Right atrium auricular region (tissue), 2 donors: Measurements from ENCODE around the gene FGF14. TPM values are rescaled to one million over a fixed set of nuclear protein-coding genes. Genes with fewer than 3 reads are reported as not detected.

Experiments used
- DNase-seq: peaks from one replicate; pipeline ENCODE4 v3.0.0-alpha.2; 2019; ENCODE audit warnings: low spot score
- H3K27ac ChIP-seq, 2 donors: fragments of 200-600 bp; sonication (generic); 1 replicate in 1 of 2; 2 replicates in 1 of 2; pipeline ENCODE4 v1.5.1; 2016 to 2019
- H3K27me3 ChIP-seq, 2 donors: fragments of 200-600 bp; sonication (generic); one replicate each; pipeline versions ENCODE4 v1.5.1 to v1.6.0; 2017 to 2019
- H3K36me3 ChIP-seq: fragments of 200-600 bp; sonication (generic); one replicate; pipeline ENCODE4 v1.5.1; 2016
- H3K4me1 ChIP-seq, 2 donors: fragments of 200-600 bp; sonication (generic); one replicate each; pipeline versions ENCODE4 v1.5.1 to v1.6.0; 2017 to 2019
- H3K4me3 ChIP-seq, 2 donors: fragments of 200-600 bp; sonication (generic); 1 replicate in 1 of 2; 2 replicates in 1 of 2; pipeline ENCODE4 v1.5.1; 2017 to 2019; ENCODE audit warnings: mild to moderate bottlenecking in 1 of 2, moderate library complexity in 1 of 2
- H3K9me3 ChIP-seq, 2 donors: fragments of 200-600 bp; sonication (generic); one replicate each; pipeline ENCODE4 v1.5.1; 2019
- total RNA-seq, 2 donors: library from RNA; depleted of rRNA; stranded (reverse); fragments of >200 nt; gene quantifications; one replicate each; pipeline ENCODE4 v1.1.0, GENCODE V29; 2016
- TF ChIP-seq, protein P1 (sequence below), 2 donors: fragments of 200-600 bp; sonication (generic); IDR thresholded peaks; one replicate each; pipeline ENCODE4 v1.5.1; 2019; ENCODE audit warnings: antibody characterized with exemption in 2 of 2

The FGF14 gene
- total RNA-seq, 2 donors from 2014 or later, result 1.3 to 1.7 TPM

DNA sequence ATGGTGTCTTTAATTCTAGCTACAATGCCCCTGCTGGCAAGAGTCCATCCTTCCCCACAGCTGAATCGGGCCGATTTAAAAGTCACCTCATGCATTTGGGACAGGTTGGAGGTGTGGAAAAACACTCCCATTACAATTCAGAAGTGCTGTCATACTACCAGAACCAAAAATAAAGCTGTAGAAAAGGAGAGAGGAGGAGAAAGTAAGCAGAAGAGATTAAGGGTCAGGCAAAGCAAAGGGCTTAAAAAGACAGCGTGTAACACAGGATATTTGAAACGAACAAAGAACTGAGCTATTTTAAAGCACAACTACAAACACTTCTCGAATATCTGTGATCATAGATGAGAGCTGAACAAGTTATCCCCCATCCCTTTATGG, 90.4 kb downstream of the FGF14 start:
- no peak for DNase-seq
- TF ChIP-seq, protein P1, sequence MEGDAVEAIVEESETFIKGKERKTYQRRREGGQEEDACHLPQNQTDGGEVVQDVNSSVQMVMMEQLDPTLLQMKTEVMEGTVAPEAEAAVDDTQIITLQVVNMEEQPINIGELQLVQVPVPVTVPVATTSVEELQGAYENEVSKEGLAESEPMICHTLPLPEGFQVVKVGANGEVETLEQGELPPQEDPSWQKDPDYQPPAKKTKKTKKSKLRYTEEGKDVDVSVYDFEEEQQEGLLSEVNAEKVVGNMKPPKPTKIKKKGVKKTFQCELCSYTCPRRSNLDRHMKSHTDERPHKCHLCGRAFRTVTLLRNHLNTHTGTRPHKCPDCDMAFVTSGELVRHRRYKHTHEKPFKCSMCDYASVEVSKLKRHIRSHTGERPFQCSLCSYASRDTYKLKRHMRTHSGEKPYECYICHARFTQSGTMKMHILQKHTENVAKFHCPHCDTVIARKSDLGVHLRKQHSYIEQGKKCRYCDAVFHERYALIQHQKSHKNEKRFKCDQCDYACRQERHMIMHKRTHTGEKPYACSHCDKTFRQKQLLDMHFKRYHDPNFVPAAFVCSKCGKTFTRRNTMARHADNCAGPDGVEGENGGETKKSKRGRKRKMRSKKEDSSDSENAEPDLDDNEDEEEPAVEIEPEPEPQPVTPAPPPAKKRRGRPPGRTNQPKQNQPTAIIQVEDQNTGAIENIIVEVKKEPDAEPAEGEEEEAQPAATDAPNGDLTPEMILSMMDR (IDR thresholded peaks at IDR 0.05), result no peak
- H3K4me3 ChIP-seq, result peak overlapping the region in 1 of 2 donors; percentile 9

DNA sequence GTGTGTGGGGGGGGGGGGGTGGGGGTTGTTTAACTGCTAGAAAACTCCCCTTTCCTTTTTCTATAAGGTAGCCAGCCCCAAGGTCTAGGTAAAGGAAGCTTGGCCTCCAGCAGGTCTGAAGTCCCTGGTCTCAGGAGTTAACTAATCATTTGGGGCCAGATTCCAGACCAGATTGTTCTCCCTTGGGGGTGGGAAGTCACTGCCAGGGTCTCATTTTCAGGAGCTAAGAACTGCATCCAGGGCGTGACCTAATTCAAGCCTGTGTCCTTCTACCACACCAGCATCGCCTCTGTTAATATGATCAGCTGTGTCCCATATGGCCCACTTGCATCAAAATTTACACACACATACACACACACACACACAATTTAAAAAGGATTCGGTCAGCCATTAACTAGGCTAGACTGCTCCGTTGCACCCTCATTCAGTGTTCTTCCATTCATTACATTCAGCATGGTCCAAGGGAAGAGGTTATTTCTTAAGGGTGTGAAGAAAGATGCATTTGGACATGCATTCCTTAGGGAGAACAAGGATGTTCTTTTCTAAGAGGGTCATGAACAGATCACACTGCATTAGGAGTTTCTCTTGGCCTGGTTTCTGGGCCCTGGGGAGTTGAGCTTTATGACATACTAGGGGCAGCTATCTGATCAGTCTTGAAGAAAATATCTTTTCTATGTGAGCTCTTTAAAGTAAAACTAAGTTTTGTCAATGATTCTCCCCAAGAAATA, 91.0 kb downstream of the FGF14 start:
- no peak for DNase-seq
- H3K9me3 ChIP-seq, result no peaks in the 10 kb centered on the region
- H3K36me3 ChIP-seq, result no peaks in the 10 kb centered on the region
- peak overlapping the region in 1 of 2 donors; percentile 9 for H3K4me3 ChIP-seq
- peak overlapping the region; percentile 58 to 76 for H3K27ac ChIP-seq
- H3K4me1 ChIP-seq, result peaks cover 0 to 34% of the 10 kb centered on the region in 2 donors
- H3K27me3 ChIP-seq, result no peaks in the 10 kb centered on the region
- TF ChIP-seq, protein P1 (IDR thresholded peaks at IDR 0.05), result no peak

More for the DNA sequence above, 90.4 kb downstream of the FGF14 start:
- Histone ChIP-seq H3K36me3 (no peaks in the 10 kb centered on the region), H3K4me1 (peaks cover 0 to 34% of the 10 kb centered on the region in 2 donors), H3K27ac (peak overlapping the region; percentile 58 to 76), H3K27me3 (no peaks in the 10 kb centered on the region), H3K9me3 (no peaks in the 10 kb centered on the region)

DNA sequence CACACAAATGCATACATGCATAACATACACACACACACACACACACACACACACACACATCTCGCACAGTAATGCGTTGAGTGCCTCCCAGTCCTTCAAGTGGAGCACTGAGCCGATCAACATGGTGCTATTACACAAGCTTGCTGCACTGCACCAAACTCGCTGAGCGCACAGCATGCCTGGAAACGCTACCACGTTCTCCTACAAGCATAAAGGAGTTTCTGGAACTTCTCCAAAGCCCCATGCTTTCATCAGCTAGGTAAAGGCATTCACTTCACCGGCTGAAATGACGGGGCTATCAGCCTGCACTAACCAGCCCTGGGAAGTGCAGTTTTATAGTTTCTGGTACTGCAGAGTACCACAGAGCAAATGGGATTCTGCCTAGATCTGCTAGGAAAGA, 92.7 kb downstream of the FGF14 start:
- Histone ChIP-seq H3K4me1 (peaks cover 0 to 34% of the 10 kb centered on the region in 2 donors), H3K4me3 (no peak overlapping the region), H3K36me3 (no peaks in the 10 kb centered on the region), H3K27me3 (no peaks in the 10 kb centered on the region), H3K27ac (no peak overlapping the region), H3K9me3 (no peaks in the 10 kb centered on the region)
- TF ChIP-seq, protein P1 (IDR thresholded peaks at IDR 0.05), result no peak
- DNase-seq, result no peak

DNA sequence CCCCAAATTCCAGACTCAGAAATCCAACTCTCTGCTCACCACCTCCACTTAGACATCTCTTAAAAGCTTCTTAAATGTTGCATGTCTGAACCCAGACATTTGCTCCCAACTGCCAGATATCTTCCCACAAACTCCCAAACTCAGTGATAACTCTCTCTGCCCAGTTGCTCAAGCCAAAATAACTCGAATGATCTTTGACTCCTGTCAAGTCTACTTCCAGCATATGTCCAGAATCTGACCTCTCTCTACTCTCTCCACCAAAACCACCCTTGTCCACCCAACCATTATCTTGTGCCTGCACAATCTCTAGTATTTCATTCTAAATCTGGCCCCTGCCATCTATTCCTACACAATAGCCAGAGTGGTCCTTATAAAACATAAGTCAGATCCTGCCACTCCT, 99.3 kb downstream of the FGF14 start:
- H3K4me3 ChIP-seq, result no peak overlapping the region
- H3K36me3 ChIP-seq, result no peaks in the 10 kb centered on the region
- no peaks in the 10 kb centered on the region for H3K27me3 ChIP-seq
- TF ChIP-seq, protein P1 (IDR thresholded peaks at IDR 0.05), result no peak
- DNase-seq, result no peak
- H3K27ac ChIP-seq, result no peak overlapping the region
- no peaks in the 10 kb centered on the region for H3K4me1 ChIP-seq
- no peaks in the 10 kb centered on the region for H3K9me3 ChIP-seq

DNA sequence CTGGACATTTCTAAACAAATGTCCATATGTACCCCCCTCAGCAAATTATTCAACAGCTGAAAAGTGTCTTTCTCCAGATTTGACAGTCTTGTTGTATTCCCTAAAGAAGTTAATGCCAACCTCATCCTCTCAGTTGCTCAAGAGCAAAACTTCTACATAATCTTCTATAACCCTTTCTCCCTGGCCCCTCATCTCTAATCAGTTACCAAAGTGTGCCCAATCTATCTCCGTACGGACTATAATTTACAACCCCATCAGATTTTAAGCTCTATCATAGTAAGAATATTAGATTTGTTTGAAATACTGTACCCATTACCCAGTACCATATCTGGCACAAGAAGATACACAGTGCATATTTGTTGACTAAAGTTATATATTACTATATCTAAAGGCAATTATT, 101.5 kb downstream of the FGF14 start:
- no peaks in the 10 kb centered on the region for H3K27me3 ChIP-seq
- H3K9me3 ChIP-seq, result no peaks in the 10 kb centered on the region
- TF ChIP-seq, protein P1 (IDR thresholded peaks at IDR 0.05), result no peak

DNA sequence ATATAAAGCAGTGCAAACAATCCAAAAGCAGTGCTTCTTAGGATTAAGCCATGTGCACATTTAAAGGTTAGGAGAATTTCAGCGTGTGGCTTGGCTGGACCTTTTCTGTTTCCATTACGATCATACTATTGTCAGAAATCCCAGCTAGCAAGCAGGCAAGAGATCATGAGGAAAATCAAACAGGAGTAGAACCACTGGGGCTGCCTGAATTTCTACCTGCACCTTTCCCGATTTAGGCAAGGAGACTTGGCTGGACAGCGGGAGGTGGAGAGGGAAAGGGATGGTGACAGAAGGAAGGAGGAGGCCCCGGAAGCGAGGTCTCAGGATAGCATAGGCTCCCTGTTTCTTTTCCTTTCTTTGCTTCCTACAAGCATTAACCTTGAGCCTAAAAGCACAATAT, 102.5 kb downstream of the FGF14 start:
- Histone ChIP-seq H3K4me1 (peaks cover 0 to 5% of the 10 kb centered on the region in 2 donors), H3K4me3 (no peak overlapping the region), H3K27ac (no peak overlapping the region), H3K9me3 (no peaks in the 10 kb centered on the region), H3K27me3 (no peaks in the 10 kb centered on the region), H3K36me3 (no peaks in the 10 kb centered on the region)
- DNase-seq, result no peak
- TF ChIP-seq, protein P1 (IDR thresholded peaks at IDR 0.05), result no peak

More for the DNA sequence above, 101.5 kb downstream of the FGF14 start:
- Histone ChIP-seq H3K36me3 (no peaks in the 10 kb centered on the region), H3K27ac (no peak overlapping the region), H3K4me1 (no peaks in the 10 kb centered on the region), H3K4me3 (no peak overlapping the region)
- DNase-seq, result no peak
